OCI-LY1 (cell line): ENCODE measurements around the gene NELL2.

ENCODE experiments used
- H2AFZ ChIP-seq: fragments of 200-600 bp; sonication (generic), shearing (Covaris generic); 2 replicates; pipeline ENCODE4 v1.6.0; 2014; ENCODE audit warnings: antibody characterized with exemption, mild to moderate bottlenecking, low read length
- H3F3A ChIP-seq: fragments of 200-600 bp; sonication (generic), shearing (Covaris generic); 2 replicates; pipeline ENCODE4 v1.6.0; 2014; ENCODE audit warnings: mild to moderate bottlenecking, antibody characterized with exemption, low read length, moderate library complexity; ENCODE audit not compliant: insufficient read depth
- H3K27ac ChIP-seq: fragments of 200-600 bp; sonication (generic); 2 replicates; pipeline ENCODE4 v1.5.1; 2014; ENCODE audit warnings: low read length, mixed run types, mild to moderate bottlenecking, low read depth; ENCODE audit not compliant: poor library complexity, severe bottlenecking
- H3K27me3 ChIP-seq: fragments of 200-600 bp; sonication (generic); 2 replicates; pipeline ENCODE4 v1.6.0; 2014; ENCODE audit warnings: antibody characterized with exemption, mild to moderate bottlenecking, low read length, moderate library complexity; ENCODE audit not compliant: insufficient read depth
- H3K36me3 ChIP-seq: fragments of 200-600 bp; sonication (generic); 2 replicates; pipeline ENCODE4 v1.6.1; 2014; ENCODE audit warnings: mild to moderate bottlenecking, antibody characterized with exemption, low read length, moderate library complexity, mixed read lengths; ENCODE audit not compliant: insufficient read depth
- H3K4me1 ChIP-seq: fragments of 200-600 bp; sonication (generic); 2 replicates; pipeline ENCODE4 v1.5.1; 2014; ENCODE audit warnings: mild to moderate bottlenecking, low read length, moderate library complexity; ENCODE audit not compliant: insufficient read depth, severe bottlenecking
- H3K4me2 ChIP-seq: fragments of 200-600 bp; sonication (generic), shearing (Covaris generic); 2 replicates; pipeline ENCODE4 v1.6.1; 2014; ENCODE audit warnings: low read length
- H3K4me3 ChIP-seq: fragments of 200-600 bp; sonication (generic); 2 replicates; pipeline ENCODE4 v1.5.1; 2014; ENCODE audit warnings: low read length, low read depth, mild to moderate bottlenecking, mixed read lengths; ENCODE audit not compliant: poor library complexity, severe bottlenecking
- H3K79me2 ChIP-seq: fragments of 200-600 bp; shearing (Covaris generic); 2 replicates; pipeline ENCODE4 v1.6.1; 2016; ENCODE audit warnings: mixed run types, low read length, mixed read lengths; ENCODE audit not compliant: insufficient read depth
- H3K9ac ChIP-seq: fragments of 200-600 bp; sonication (generic), shearing (Covaris generic); 2 replicates; pipeline ENCODE4 v1.6.1; 2014; ENCODE audit warnings: mild to moderate bottlenecking, low read length, mixed read lengths
- H3K9me2 ChIP-seq: fragments of 200-600 bp; sonication (generic), shearing (Covaris generic); 2 replicates; pipeline ENCODE4 v1.6.1; 2014; ENCODE audit warnings: low read depth, mild to moderate bottlenecking, low read length, mixed read lengths
- H3K9me3 ChIP-seq: fragments of 200-600 bp; shearing (Covaris generic); 2 replicates; pipeline ENCODE4 v1.6.1; 2014; ENCODE audit warnings: low read length, mixed read lengths
- H4K20me1 ChIP-seq: fragments of 200-600 bp; sonication (generic), shearing (Covaris generic); 2 replicates; pipeline ENCODE4 v1.6.0; 2016; ENCODE audit warnings: mild to moderate bottlenecking, low read length; ENCODE audit not compliant: insufficient read depth
- EZH2 ChIP-seq: fragments of 200-600 bp; sonication (generic), shearing (Covaris generic); IDR thresholded peaks from 2 replicates; pipeline ENCODE4 v1.8.0; 2017; ENCODE audit warnings: borderline replicate concordance, mixed run types, mild to moderate bottlenecking, antibody characterized with exemption, low read length, moderate library complexity, mixed read lengths
- TF ChIP-seq, protein P1 (sequence below): fragments of 200-600 bp; sonication (generic), shearing (Covaris generic); IDR thresholded peaks from 2 replicates; pipeline ENCODE4 v1.5.1; 2017; ENCODE audit warnings: mild to moderate bottlenecking, antibody characterized with exemption, low read length, moderate library complexity, mixed read lengths

The NELL2 gene

DNA sequence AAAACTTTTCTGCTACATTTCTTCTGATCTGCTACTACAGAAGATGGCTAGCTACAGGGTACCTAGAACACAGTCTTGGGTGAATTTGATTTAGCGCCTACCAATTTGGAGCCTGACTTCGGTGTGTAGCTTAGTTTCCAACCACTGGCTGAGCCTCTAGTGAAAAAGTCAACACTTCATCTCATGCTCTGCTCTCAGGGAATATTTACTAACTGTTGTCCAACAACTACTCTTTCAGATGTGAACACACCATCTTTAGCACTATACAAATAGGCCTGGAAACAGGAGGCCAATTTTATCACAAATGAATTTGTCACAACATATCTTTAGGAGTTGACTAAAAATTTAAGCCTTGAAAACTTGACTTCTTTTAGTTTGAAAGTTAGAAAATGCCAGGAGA lies 167.9 kb downstream of the NELL2 start:
- Histone ChIP-seq H3K9me2 (no peaks in the 10 kb centered on the region), H3K79me2 (no peaks in the 10 kb centered on the region), H3K9ac (no peak overlapping the region), H4K20me1 (no peaks in the 10 kb centered on the region), H3K4me1 (peaks cover 2% of the 10 kb centered on the region), H3K36me3 (peaks cover 13% of the 10 kb centered on the region; the same call in 1 of the 2 replicates), H3K27ac (no peak overlapping the region), H2AFZ (no peak overlapping the region), H3K4me2 (no peak overlapping the region), H3K9me3 (no peaks in the 10 kb centered on the region), H3K27me3 (no peaks in the 10 kb centered on the region), H3F3A (no peaks in the 10 kb centered on the region), H3K4me3 (no peak overlapping the region)
- TF ChIP-seq, protein P1, sequence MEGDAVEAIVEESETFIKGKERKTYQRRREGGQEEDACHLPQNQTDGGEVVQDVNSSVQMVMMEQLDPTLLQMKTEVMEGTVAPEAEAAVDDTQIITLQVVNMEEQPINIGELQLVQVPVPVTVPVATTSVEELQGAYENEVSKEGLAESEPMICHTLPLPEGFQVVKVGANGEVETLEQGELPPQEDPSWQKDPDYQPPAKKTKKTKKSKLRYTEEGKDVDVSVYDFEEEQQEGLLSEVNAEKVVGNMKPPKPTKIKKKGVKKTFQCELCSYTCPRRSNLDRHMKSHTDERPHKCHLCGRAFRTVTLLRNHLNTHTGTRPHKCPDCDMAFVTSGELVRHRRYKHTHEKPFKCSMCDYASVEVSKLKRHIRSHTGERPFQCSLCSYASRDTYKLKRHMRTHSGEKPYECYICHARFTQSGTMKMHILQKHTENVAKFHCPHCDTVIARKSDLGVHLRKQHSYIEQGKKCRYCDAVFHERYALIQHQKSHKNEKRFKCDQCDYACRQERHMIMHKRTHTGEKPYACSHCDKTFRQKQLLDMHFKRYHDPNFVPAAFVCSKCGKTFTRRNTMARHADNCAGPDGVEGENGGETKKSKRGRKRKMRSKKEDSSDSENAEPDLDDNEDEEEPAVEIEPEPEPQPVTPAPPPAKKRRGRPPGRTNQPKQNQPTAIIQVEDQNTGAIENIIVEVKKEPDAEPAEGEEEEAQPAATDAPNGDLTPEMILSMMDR: no peak

DNA sequence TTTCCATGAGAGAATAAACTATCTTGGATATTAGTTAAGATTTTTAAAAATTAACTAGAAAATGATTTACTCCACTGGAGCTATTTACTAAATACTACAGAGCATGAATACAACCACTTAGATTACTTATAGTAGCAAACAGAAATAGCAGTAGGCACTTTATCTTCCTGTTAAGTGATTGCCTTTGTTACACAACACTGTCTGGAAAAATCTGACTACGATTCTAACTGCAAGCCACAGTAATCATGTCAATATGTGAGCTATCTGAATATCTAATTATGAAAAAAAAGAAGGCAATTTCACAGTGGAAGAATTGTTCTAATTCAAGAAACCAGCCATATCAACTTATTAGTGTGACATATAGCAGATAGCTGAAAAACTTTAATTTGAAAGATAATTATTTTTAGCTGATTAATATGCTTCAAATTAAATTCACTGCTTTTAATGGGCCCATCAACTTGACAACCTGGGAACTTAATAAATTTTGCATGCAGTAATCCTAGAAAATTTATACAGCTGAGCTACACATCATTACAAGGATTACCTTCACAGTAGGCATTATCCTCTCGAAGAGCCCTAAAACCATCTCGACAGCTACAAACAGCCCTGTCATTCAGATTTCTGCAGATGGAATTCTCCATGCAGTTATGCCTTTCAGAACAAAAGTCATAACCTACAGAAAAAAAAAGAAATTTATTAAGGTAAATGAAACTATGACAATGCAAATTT lies 172.8 kb downstream of the NELL2 start:
- no peaks in the 10 kb centered on the region for H3K9me2 ChIP-seq

DNA sequence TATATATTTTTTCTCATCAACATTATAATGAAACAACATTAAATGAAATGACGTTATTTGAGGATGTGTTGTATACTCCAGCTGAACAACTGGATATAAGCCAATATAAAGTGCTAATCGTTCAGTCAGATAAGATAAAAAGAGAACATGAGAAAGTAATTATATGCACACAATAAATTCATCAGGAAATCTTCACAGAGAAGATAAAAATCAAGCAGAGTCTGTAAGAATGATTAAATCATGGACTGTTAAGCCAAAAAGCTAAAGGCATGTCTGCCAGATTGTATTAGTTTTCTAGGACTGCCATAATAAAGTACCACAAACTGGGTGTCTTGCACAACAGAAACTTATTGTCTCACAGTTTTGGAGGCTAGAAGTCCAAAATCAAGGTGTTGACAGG lies 178.6 kb downstream of the NELL2 start:
- H3K27ac ChIP-seq: no peak overlapping the region
- H3F3A ChIP-seq: no peaks in the 10 kb centered on the region
- no peaks in the 10 kb centered on the region for H4K20me1 ChIP-seq
- H3K9me3 ChIP-seq: no peaks in the 10 kb centered on the region
- H3K4me1 ChIP-seq: no peaks in the 10 kb centered on the region
- H2AFZ ChIP-seq: no peak overlapping the region
- H3K4me2 ChIP-seq: no peak overlapping the region
- no peaks in the 10 kb centered on the region; the same call in 1 of the 2 replicates for H3K36me3 ChIP-seq
- H3K27me3 ChIP-seq: no peaks in the 10 kb centered on the region
- H3K9me2 ChIP-seq: no peaks in the 10 kb centered on the region
- H3K4me3 ChIP-seq: no peak overlapping the region
- TF ChIP-seq EZH2: no peak
- TF ChIP-seq, protein P1: no peak
- no peaks in the 10 kb centered on the region for H3K79me2 ChIP-seq
- no peak overlapping the region for H3K9ac ChIP-seq

More for the DNA sequence above, 172.8 kb downstream of the NELL2 start:
- Histone ChIP-seq H2AFZ (no peak overlapping the region; the same call in 1 of the 2 replicates), H4K20me1 (no peaks in the 10 kb centered on the region), H3K4me3 (no peak overlapping the region), H3K27ac (no peak overlapping the region), H3K79me2 (no peaks in the 10 kb centered on the region), H3K4me2 (no peak overlapping the region), H3F3A (no peaks in the 10 kb centered on the region), H3K9me3 (no peaks in the 10 kb centered on the region), H3K36me3 (no peaks in the 10 kb centered on the region; the same call in 1 of the 2 replicates), H3K9ac (no peak overlapping the region), H3K4me1 (no peaks in the 10 kb centered on the region), H3K27me3 (no peaks in the 10 kb centered on the region)
- TF ChIP-seq, protein P1: no peak
- no peak for TF ChIP-seq EZH2
